HG02759 (cell line): Measurements from ENCODE around the gene GPR158.

ENCODE experiments used
- ATAC-seq: cut with Tn5 transposase; IDR thresholded peaks from one replicate; pipeline ENCODE4 v1.9.1; 2021; ENCODE audit warnings: mild to moderate bottlenecking, moderate library complexity; ENCODE audit not compliant: unreplicated experiment

The GPR158 gene

DNA sequence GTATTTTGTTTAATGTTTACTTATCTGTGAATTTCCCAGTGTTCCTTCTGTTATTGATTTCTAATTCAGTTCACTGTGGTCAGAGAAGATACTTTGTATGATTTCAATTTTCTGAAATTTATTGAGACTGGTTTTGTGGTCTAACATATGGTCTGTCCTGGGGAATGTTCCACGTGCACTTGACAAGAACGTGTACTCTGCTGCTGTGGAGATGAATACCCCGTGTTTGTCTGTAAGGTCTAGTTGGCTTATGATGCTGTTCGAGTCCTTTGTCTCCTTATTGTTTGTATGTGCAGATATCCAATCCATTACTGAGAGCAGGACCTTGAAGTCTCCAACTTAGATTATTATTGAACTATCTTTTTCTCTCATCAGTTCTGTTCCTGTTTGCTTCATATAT, 387.7 kb downstream of the GPR158 start:
- no peak for ATAC-seq

DNA sequence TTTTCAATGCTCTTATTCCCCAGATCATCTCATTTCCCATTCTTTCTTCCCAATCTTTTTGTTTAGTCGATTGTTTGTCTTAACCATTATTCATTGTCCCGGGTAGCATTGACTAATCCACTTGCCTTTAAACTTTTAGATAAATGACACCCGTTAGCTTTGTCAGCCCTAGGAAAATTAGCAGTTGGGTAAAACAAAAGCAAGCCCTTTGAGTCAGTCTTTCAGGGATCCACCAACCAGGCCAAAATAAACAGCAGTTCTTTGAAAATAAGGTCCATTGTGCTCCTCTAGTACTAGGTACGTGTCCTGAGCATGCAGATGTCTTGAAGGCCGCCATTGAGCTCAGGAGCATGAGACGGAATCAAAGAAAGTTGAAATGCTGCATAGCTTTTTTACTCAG, 389.6 kb downstream of the GPR158 start:
- no peak for ATAC-seq

DNA sequence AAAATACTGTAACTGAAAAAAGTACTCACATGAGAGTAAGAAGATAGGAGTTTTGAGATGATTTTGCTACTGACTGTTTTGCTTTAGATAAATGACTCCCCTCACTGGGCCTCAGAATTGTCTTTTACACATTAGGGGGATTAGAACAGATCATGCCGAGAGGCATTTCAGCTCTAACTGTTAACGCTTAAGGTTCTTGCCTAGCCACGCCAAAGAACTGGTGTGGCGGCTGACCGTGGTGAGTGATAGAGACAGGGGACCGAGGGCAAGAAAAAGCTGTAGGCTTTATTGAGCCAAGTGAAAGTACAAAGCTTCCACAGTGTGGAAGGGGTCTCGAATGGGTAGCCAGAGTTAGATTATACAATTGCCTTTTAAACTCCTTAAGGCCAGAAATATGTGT, 390.8 kb downstream of the GPR158 start:
- ATAC-seq: no peak

DNA sequence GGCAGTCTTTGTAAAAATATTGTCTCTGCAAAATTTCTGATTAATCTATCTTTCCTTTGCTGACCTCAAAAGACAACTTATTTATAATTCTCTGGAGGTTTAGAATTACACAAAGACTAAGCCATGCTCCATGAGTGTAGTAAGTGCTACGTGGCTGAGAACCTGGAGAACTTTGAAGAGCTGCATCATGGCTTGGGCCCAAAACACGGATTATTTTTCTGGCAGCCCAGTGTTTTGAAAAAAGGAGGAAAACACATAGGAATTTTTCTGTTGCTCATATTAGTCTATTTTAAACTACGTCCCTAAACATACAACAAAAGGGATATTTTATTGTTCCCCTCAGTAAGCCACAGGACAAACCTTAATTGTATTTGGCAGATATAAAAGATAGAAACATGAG, 398.5 kb downstream of the GPR158 start:
- no peak for ATAC-seq

DNA sequence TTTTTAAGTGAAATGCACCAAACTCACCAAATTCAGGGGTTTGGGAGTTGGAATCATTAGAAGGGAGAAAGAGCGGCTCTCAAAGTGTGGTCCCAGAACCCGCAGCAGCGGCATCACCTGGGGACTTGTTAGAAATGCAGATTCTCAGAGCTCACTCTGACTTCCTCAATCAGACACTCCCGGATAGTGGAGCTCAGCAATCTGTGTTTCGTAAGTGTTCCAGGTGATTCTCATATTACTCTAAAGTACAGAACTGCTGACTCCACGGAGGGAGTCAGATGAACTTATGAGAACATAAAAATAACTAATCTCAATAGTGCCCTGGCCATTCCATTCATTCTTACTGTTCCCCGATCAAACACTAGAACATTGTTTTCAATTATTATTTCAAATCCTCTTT, 400.5 kb downstream of the GPR158 start:
- ATAC-seq: no peak

DNA sequence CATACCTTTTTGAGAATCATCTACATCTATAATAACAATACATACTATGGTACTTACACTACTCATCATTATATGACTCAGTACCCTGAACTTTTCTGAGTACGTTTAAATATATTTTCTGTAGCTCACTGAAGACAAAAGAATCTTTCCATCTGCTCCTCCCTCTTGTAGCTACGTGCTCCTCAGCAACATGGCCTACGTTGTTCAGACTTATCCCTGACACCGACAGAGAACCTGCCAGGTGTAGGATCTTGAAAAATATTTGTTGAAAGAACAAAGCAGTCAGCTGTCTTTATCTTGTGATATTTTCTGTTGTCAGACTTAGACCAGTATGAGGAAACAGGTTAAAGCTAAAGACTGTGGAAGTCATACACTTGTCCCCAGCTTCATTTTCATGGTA, 403.3 kb downstream of the GPR158 start:
- ATAC-seq: no peak

DNA sequence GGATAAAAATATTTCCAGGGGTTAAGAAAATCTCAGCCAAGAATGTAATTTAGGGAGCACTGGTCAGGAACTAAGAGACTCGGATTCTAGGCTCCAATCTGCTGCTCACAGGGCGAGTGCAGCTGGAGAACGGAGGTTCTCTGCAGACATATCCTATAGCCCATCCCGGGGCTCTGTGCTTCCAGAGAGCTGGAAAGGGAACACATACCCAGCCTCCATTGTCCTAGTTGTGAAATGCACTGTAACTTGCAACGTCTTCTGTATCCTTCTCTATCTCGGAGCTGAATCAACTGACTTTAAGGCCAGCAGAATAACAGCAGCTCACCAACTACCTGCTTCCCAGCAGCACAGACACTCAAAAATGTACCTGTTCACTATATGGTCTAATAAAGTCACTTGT, 408.2 kb downstream of the GPR158 start:
- no peak for ATAC-seq

DNA sequence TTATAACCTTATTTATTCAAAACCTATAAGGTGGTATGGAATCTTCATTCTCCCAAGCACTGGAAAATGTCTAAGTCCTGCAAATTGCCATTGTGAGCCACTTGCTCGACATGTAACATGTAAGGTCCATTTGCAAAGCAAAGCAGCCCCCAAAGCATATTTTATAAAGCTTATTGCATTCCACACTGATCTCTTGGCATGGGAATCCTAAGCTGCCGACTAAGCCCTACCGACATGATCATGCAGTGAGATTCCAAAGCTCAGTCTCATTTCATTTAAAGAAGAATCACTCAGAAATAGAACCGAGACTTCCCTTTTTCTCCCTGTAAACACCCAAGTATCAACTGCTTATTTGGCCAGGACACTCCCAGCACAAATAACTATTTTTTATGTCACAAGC, 425.9 kb downstream of the GPR158 start:
- ATAC-seq: no peak

DNA sequence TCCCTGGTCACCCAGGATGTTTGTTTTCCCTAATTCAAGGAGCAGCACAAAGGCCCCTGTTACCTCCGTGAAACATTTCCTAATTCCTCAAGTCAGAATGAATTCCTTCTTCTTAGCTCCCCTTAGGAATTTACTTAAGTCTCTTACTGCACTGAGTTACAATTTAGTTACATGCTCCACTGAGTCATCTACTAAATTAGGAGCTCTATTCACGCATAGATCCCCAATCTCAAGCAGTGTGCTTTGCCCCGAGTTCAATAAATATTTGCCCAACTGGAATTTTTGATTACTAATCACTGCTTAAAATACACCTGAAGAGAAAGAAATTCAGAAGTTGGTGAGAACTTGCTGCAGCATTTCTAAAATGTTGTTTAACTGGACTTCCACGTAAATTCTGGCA, 429.8 kb downstream of the GPR158 start:
- no peak for ATAC-seq

DNA sequence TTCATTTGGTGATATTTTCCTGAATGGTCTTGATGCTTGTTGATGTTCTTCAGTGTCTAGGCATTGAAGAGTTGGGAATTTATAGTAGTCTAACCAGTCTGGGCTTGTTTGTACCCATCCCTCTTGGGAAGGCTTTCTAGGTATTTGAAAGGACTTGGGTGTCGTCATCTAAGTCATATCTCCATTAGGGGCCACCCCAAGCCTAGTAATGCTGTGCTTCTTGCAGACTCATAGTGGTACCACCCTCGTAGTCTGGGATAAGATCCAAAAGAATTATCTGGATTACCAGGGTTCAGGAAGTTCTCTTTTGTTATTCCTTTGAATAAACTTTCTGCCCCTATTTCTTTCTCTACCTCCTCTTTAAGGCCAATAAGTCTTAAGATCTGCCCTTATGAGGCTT, 439.9 kb downstream of the GPR158 start:
- no peak for ATAC-seq

DNA sequence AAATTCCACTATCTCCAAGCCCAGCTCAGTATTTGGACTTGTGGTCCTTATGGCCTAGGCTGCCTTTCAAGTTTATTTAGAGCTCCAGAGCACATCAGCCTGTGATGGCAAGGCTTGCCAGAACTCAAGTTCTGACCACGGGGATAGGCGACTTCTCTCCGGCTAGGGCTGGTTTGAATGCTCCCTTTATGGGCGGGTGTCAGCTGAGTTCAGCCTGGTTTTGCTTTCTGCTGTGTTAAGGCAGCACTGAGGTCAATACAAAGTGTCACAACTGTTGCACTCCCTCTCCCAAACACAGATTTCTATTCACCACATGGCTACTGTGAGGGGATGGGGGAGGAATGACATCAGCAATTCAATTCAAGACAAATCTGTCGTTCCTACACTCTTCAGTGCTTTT, 441.1 kb downstream of the GPR158 start:
- ATAC-seq: no peak

DNA sequence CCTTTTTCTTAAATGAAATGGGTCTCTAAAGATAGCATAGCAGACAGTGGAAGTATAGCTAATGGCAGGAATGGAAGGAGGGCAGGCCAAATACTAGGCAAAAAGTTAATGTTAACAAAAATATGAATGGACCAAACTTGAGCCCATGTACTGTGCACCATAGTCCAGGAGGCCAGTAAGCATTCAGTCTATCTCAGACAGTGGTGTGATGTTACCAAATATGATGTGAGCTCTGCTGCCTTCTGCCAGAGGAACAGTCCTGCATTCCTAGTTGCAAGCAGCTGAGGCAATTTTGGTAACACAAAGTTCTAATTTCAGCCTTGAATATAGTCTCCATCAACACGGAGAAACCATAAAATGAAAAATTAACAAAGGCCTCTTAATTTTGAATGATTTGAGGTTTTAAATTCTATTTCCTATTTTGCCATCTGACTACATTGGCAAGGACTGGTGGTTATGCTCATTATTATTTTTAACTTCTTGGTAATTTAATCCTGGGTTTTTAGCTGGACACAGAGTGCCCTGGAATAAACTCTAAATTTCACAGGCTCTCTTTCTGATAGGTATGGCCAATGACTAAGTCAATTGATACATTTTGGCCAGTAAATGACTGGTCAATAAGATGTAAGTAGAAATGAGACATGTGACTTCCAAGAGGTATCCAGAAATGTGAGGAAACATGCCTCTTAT, 442.2 kb downstream of the GPR158 start:
- ATAC-seq: no peak

DNA sequence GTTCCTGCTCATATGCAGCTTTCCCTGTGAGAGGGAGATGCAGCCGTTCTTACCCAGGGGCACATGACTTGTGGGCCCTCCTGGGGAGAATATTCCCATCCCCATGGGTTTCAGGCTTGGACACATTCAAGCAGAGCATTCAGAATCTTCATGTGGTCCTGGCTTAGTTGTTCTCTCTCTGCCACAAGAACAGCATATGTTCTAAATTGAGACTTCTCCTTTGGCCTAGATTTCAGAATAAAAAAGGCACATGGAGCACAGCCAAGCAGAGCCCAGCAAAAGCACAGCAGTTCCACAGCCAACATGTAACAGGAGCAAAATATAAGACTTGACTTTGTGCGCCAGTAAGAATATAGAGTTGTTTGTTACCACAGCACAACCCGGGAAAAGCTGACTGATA, 452.8 kb downstream of the GPR158 start:
- ATAC-seq: no peak

DNA sequence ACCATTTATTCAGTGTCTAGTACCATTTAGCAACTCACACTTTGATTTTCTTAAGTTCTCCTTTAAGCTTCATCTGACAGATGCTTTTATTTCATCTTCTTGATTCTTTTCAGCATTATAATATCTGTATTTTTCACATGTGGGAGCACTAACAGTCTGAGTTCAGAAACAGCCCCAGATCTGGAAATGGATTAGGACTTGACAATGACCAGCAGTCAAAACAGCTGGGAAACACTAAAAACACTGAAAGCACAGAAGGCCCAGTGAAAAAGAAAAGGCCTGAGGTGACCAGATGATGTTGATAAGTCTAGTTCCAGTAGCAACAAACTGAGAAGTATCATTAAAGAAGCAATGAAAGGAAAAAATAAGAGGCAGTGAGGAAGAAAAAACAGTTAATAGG, 454.5 kb downstream of the GPR158 start:
- ATAC-seq: no peak

DNA sequence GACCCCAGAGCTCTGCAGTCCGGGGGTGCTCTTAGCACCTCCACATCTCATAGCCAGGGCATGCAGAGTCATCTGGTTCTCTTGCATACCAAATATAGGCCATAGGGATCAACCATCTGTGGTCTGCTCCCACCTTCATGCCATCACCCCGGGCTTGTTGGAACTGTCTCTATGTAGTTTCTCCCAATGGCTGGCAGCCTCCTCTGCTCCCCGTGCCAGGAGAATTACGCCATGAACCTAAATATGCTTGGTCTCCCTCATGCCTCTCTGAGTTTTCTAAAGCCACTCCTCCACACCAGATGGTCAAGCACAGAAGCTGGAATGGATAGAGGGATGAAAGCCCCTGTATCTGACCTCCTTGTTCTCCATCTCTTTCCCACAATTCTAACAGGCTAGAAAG, 456.7 kb downstream of the GPR158 start:
- no peak for ATAC-seq

DNA sequence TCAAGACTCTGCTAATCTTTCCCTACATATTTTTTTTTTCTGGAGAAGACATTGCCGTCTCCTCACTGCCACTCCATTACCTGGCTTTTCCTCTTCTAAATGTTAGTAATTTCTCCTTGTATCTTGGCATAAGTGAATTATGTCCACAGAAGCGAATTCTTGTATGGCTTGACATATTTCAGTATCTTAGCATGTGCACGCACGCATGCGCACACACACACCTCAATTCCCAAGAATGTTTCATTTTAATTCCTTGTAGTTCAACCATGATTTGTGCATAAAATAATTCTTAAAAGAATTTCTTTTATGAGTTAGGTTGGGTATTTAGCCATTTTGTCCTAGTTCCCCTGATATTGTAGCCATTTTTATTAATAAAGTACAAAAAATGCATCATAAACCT, 458.0 kb downstream of the GPR158 start:
- no peak for ATAC-seq

DNA sequence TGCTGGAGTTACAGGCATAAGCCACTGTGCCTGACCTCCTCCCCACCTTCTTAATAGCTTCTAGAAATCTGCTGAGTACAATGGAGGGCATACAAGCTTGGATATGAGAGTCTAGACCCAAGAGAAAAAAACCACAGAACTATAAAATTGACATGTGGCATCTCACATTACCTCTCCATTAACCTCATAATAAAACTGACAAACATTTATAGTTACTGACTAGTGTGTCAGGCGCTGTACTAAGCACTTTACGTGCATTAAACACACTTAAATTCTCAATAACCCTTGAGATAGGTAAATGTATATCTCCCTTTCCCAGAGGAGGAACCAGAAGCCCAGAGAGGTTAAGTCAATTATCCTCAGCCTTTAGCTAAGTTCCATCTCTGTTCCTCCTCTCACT, 458.7 kb downstream of the GPR158 start:
- no peak for ATAC-seq

DNA sequence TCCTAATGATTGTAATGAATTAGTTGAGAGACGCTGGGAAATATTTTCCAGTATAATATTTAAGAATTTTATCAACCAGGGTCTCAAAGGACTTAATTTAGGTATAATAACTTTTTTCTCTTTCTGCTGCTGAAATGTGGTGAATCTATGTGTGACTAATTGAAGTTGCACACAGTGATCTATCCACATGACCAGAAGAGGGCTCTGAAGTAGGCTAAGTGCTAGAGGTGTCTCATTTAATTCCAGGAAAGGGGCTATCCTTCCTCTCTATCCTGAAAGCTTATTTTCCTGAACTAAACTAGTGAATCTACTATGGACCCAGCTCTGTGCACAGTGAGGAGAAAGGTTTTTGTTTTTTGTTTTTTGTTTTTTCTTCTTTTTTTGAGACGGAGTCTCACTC, 464.8 kb downstream of the GPR158 start:
- no peak for ATAC-seq

DNA sequence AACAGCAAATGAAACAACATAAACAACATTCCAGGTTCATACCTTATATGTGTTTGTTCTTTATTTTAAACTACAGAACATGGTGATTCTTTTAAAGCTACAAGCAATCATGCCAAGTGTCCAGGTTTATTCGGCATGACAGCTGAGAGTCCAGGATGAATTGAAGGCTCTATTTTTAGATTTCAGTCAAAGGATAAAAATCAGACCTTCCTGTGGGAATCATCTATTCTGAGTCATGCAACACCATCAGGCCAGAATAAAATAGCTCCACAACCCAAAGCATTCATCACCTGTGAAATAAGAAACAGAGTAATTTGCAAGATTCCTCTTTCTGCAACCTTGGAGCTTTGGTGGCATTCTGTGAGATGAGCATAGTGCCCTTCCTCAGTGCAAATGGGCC, 466.8 kb downstream of the GPR158 start:
- ATAC-seq: no peak

DNA sequence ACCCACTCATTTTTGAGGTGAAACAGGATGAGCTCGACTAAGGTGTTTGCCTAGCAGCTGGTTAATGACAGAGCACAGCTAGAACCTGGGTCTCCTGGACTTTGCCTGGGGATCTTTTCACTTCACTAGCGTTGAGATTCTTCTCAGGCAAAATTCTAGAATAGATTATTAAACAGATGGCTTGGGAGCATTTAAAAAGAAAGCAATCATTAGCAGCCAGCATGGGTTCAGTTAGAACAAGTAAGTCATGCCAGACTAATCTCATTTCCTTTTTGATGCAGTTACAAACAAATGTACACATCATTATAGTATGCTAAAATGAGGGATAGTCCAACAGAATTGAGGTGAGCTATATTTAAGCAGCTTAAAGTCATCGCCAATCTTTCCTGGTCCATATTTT, 467.9 kb downstream of the GPR158 start:
- no peak for ATAC-seq

DNA sequence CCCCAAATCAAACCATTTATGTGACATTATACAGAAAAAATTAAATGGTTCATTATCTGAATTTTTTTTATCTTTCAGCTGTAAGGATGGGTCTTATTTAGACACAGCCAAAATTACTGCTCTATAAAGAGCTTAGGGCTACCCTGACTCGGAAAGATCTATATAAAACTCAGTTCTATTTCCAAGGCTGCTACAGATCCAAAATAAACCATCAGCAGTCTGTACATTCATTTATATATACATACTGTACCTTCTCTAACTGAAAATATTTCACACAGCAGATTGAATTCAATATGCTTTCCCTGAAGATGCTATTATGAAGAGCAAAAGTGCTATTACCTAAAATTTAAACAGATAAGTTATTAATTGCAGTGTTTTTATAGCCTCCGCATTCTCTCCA, 471.6 kb downstream of the GPR158 start:
- ATAC-seq: no peak

DNA sequence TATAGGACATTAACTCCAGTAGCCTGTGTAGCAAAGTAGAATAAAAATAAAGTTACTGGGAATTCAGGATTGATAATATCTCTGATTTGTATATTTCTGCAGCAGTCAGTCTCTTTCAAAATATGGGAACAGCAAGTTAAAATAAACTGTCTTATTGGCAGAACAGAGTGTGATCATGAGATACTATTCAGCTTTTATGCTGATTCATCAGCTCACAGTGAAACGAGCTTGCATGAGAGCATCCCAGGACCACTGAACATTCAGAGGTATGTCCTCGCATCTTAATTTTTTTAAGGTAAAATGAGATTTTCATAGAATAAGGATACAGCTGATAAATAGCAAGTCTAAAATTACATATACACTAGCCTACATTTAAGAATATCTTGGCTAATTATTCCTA, 476.7 kb downstream of the GPR158 start:
- no peak for ATAC-seq
